Measurements from ENCODE around the gene PANX1.
"Not testable (repeated sequence)": the region's sequence is repeated elsewhere in the genome, so short reads cannot be mapped to it uniquely, and the experiment has no call there.

PANX1 gene

GRCh38 chr11:94152678-94153065 is 24.0 kb downstream of the PANX1 start:
- no peaks in the 10 kb centered on the region for H3K9me3 ChIP-seq (ENCODE audit: control insufficient read depth, insufficient read depth, low read length)
- H3K9ac ChIP-seq (ENCODE audit: low read depth, low read length): no peak overlapping the region
- H3K36me3 ChIP-seq (ENCODE audit: control insufficient read depth, insufficient read depth, low read length): no peaks in the 10 kb centered on the region
- peaks cover 30% of the 10 kb centered on the region for H3K4me1 ChIP-seq (ENCODE audit: control insufficient read depth, insufficient read depth, low read length)
- no peaks in the 10 kb centered on the region for H3K27me3 ChIP-seq (ENCODE audit: control insufficient read depth, insufficient read depth, low read length)
- H3K4me3 ChIP-seq (ENCODE audit: low read depth, low read length): no peak overlapping the region

- Histone ChIP-seq H3K27me3 (ENCODE audit: control insufficient read depth, insufficient read depth, low read length) (no peaks in the 10 kb centered on the region), H3K36me3 (ENCODE audit: control insufficient read depth, insufficient read depth, low read length) (no peaks in the 10 kb centered on the region), H3K4me1 (ENCODE audit: control insufficient read depth, insufficient read depth, low read length) (peaks cover 30% of the 10 kb centered on the region), H3K9me3 (ENCODE audit: control insufficient read depth, insufficient read depth, low read length) (no peaks in the 10 kb centered on the region), H3K4me3 (ENCODE audit: low read depth, low read length) (no peak overlapping the region), H3K9ac (ENCODE audit: low read depth, low read length) (no peak overlapping the region)
Observed at GRCh38 chr11:94153320-94153719, 24.7 kb downstream of the PANX1 start.

GRCh38 chr11:94154095-94154856 is 25.6 kb downstream of the PANX1 start:
- no peaks in the 10 kb centered on the region for H3K9me3 ChIP-seq (ENCODE audit: control insufficient read depth, insufficient read depth, low read length)
- peaks cover 26% of the 10 kb centered on the region for H3K4me1 ChIP-seq (ENCODE audit: control insufficient read depth, insufficient read depth, low read length)
- no peaks in the 10 kb centered on the region for H3K36me3 ChIP-seq (ENCODE audit: control insufficient read depth, insufficient read depth, low read length)

GRCh38 chr11:94157339-94157738 is 28.7 kb downstream of the PANX1 start:
- not testable (repeated sequence) for H3K9ac ChIP-seq (ENCODE audit: low read depth, low read length); H3K4me3 ChIP-seq (ENCODE audit: low read depth, low read length)

More at GRCh38 chr11:94154095-94154856, 25.6 kb downstream of the PANX1 start:
- no peaks in the 10 kb centered on the region for H3K27me3 ChIP-seq (ENCODE audit: control insufficient read depth, insufficient read depth, low read length)
- no peak overlapping the region for H3K4me3 ChIP-seq (ENCODE audit: low read depth, low read length)
- no peak overlapping the region for H3K9ac ChIP-seq (ENCODE audit: low read depth, low read length)

GRCh38 chr11:94168882-94169281 is 40.2 kb downstream of the PANX1 start:
- Histone ChIP-seq H3K27me3 (ENCODE audit: control insufficient read depth, insufficient read depth, low read length) (no peaks in the 10 kb centered on the region), H3K4me1 (ENCODE audit: control insufficient read depth, insufficient read depth, low read length) (peaks cover 17% of the 10 kb centered on the region), H3K9ac (ENCODE audit: low read depth, low read length) (no peak overlapping the region), H3K36me3 (ENCODE audit: control insufficient read depth, insufficient read depth, low read length) (no peaks in the 10 kb centered on the region), H3K9me3 (ENCODE audit: control insufficient read depth, insufficient read depth, low read length) (no peaks in the 10 kb centered on the region), H3K4me3 (ENCODE audit: low read depth, low read length) (no peak overlapping the region)

More at GRCh38 chr11:94157339-94157738, 28.7 kb downstream of the PANX1 start:
- not testable (repeated sequence) for H3K9me3 ChIP-seq (ENCODE audit: control insufficient read depth, insufficient read depth, low read length); H3K36me3 ChIP-seq (ENCODE audit: control insufficient read depth, insufficient read depth, low read length); H3K27me3 ChIP-seq (ENCODE audit: control insufficient read depth, insufficient read depth, low read length); H3K4me1 ChIP-seq (ENCODE audit: control insufficient read depth, insufficient read depth, low read length)

GRCh38 chr11:94169516-94169915 is 40.9 kb downstream of the PANX1 start:
- no peaks in the 10 kb centered on the region for H3K36me3 ChIP-seq (ENCODE audit: control insufficient read depth, insufficient read depth, low read length)
- no peaks in the 10 kb centered on the region for H3K27me3 ChIP-seq (ENCODE audit: control insufficient read depth, insufficient read depth, low read length)
- H3K9ac ChIP-seq (ENCODE audit: low read depth, low read length): no peak overlapping the region
- H3K4me1 ChIP-seq (ENCODE audit: control insufficient read depth, insufficient read depth, low read length): peaks cover 17% of the 10 kb centered on the region
- no peak overlapping the region for H3K4me3 ChIP-seq (ENCODE audit: low read depth, low read length)
- H3K9me3 ChIP-seq (ENCODE audit: control insufficient read depth, insufficient read depth, low read length): no peaks in the 10 kb centered on the region

- no peaks in the 10 kb centered on the region for H3K36me3 ChIP-seq (ENCODE audit: control insufficient read depth, insufficient read depth, low read length)
- H3K9me3 ChIP-seq (ENCODE audit: control insufficient read depth, insufficient read depth, low read length): no peaks in the 10 kb centered on the region
- no peak overlapping the region for H3K4me3 ChIP-seq (ENCODE audit: low read depth, low read length)
- H3K9ac ChIP-seq (ENCODE audit: low read depth, low read length): no peak overlapping the region
- no peaks in the 10 kb centered on the region for H3K27me3 ChIP-seq (ENCODE audit: control insufficient read depth, insufficient read depth, low read length)
- H3K4me1 ChIP-seq (ENCODE audit: control insufficient read depth, insufficient read depth, low read length): peaks cover 17% of the 10 kb centered on the region
Observed at GRCh38 chr11:94169930-94170545, 41.4 kb downstream of the PANX1 start.

GRCh38 chr11:94170953-94171352 is 42.3 kb downstream of the PANX1 start:
- H3K4me3 ChIP-seq (ENCODE audit: low read depth, low read length): no peak overlapping the region
- no peaks in the 10 kb centered on the region for H3K36me3 ChIP-seq (ENCODE audit: control insufficient read depth, insufficient read depth, low read length)
- H3K9ac ChIP-seq (ENCODE audit: low read depth, low read length): no peak overlapping the region
- H3K9me3 ChIP-seq (ENCODE audit: control insufficient read depth, insufficient read depth, low read length): no peaks in the 10 kb centered on the region
- no peaks in the 10 kb centered on the region for H3K27me3 ChIP-seq (ENCODE audit: control insufficient read depth, insufficient read depth, low read length)
- H3K4me1 ChIP-seq (ENCODE audit: control insufficient read depth, insufficient read depth, low read length): peaks cover 17% of the 10 kb centered on the region

GRCh38 chr11:94171693-94172440 is 43.2 kb downstream of the PANX1 start:
- H3K36me3 ChIP-seq (ENCODE audit: control insufficient read depth, insufficient read depth, low read length): no peaks in the 10 kb centered on the region

GRCh38 chr11:94175535-94175934 is 46.9 kb downstream of the PANX1 start:
- Histone ChIP-seq H3K9me3 (ENCODE audit: control insufficient read depth, insufficient read depth, low read length) (no peaks in the 10 kb centered on the region), H3K4me1 (ENCODE audit: control insufficient read depth, insufficient read depth, low read length) (peaks cover 6% of the 10 kb centered on the region), H3K27me3 (ENCODE audit: control insufficient read depth, insufficient read depth, low read length) (no peaks in the 10 kb centered on the region), H3K9ac (ENCODE audit: low read depth, low read length) (no peak overlapping the region), H3K36me3 (ENCODE audit: control insufficient read depth, insufficient read depth, low read length) (peaks cover 11% of the 10 kb centered on the region), H3K4me3 (ENCODE audit: low read depth, low read length) (no peak overlapping the region)

More at GRCh38 chr11:94171693-94172440, 43.2 kb downstream of the PANX1 start:
- Histone ChIP-seq H3K4me1 (ENCODE audit: control insufficient read depth, insufficient read depth, low read length) (peaks cover 11% of the 10 kb centered on the region), H3K27me3 (ENCODE audit: control insufficient read depth, insufficient read depth, low read length) (no peaks in the 10 kb centered on the region), H3K9me3 (ENCODE audit: control insufficient read depth, insufficient read depth, low read length) (no peaks in the 10 kb centered on the region), H3K4me3 (ENCODE audit: low read depth, low read length) (no peak overlapping the region), H3K9ac (ENCODE audit: low read depth, low read length) (no peak overlapping the region)

GRCh38 chr11:94178331-94178730 is 49.7 kb downstream of the PANX1 start:
- H3K4me3 ChIP-seq (ENCODE audit: low read depth, low read length): no peak overlapping the region
- no peaks in the 10 kb centered on the region for H3K27me3 ChIP-seq (ENCODE audit: control insufficient read depth, insufficient read depth, low read length)
- no peak overlapping the region for H3K9ac ChIP-seq (ENCODE audit: low read depth, low read length)
- H3K36me3 ChIP-seq (ENCODE audit: control insufficient read depth, insufficient read depth, low read length): peaks cover 14% of the 10 kb centered on the region
- no peaks in the 10 kb centered on the region for H3K9me3 ChIP-seq (ENCODE audit: control insufficient read depth, insufficient read depth, low read length)
- H3K4me1 ChIP-seq (ENCODE audit: control insufficient read depth, insufficient read depth, low read length): no peaks in the 10 kb centered on the region
